ENCODE data around the gene C19orf33.

Gene C19orf33

DNA sequence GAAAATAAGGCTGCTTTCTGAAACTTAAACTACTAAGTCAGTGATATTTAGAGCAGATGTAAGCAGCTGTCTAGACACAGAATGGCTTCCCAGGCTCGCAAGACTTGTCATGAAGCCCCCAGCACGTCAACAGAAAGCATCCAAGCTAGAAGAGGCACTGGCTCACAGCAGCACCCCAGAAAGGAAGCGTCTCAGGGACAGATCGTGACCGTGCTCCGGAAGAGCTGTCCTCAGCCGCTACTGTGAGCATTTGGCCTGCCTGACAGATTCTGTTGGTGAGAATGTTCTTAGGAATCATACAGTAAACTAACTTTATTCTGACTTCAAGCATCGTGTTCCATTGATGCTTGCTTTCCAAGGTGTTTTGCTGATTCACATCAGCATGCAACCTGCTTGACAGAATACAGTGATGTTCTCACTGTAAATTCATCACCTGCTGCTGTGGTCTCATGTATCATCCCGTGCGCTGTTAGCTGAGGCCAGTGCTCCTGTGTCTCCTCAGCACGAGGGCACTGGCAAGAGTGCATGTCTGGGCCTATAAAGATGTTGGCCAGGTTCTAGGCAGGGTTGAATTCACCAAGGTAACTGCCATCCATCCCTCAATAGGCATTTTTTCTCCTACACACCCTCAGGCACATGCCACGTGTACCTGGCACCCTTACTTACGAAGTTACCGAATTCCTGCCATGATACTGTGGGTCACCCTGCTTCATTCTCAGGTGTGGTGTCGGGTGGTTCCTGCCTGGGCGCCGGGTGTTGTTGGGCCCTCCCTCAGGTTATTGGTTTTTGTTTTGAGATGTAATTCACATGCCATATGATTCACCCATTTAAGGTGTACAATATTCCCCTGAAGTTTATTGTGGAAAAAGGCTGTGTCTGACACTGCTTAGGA, 23.8 kb upstream of the C19orf33 start:
- no peak for DNase-seq

DNA sequence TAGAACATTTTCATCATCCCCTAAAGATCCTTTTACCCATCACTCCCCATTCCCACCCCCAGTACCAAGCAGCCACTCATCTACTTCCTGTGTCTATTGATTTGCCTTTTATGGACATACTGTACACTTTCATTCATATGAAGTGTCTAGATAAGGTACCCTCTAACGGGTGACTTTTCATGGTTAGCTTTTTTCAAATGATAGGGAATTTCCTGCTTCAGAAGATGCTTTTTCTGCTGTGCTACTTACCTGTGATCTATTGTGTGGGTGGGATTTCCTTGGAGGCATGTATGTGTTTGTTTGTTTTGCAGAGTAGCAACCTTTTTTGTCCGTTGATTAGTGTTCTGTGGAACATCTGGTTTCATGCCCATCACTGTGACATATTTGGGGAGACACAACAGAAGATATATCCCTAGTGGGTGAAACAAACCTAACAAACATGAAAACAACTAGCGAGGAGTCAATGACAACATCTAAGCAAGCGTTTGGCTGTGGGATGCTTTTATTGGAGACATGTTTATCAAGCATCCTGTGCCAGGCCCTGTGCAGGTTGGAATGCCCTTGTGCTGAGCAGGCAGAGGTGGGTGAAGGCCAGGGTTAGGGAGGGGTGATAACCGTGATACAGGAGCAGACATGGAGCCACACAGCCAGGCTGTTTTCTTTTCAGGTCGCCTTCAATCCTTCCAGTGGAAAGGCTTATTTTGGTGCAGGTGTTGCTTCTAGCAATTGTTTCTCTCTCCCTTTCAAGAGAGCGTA, 22.1 kb upstream of the C19orf33 start:
- DNase-seq, result no peak

DNA sequence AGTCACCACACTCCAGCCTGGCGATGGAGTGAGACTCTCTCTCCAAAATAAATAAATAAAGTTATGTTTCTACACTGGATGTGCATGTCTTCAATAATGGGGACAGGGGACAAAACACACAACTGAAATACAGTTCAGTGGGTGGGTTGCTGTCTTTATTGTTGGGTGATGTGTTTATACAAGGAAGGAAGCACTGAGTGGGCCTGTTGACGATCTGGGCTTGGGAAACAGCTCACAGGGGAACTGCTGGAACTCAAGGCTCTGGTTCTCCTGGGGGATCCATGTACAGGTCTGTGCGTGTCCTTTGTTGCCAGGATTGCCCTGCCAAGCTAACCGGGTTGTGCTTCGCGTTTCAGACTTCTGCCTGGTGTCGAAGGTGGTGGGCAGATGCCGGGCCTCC, 20.8 kb upstream of the C19orf33 start:
- DNase-seq, result peak; percentile 49

DNA sequence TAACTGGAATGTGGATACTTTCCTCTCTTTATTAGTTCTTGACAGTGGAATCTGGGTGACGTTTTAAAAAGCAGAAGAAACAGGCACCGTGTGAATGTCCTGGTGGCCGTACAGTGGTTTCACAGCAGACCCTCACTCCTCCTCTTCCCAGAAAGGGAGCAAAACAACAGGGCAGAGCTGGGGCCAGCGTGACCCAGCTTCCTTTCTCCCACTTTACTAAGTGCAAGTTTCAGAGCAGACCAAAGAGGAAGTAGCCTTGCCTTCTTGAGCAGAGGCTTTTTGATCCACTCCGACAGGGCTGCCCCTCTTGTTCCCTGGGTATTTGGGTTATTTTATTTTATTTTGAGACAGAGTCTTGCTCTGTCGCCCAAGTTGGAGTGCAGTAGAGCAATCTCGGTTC, 19.6 kb upstream of the C19orf33 start:
- DNase-seq, result no peak

DNA sequence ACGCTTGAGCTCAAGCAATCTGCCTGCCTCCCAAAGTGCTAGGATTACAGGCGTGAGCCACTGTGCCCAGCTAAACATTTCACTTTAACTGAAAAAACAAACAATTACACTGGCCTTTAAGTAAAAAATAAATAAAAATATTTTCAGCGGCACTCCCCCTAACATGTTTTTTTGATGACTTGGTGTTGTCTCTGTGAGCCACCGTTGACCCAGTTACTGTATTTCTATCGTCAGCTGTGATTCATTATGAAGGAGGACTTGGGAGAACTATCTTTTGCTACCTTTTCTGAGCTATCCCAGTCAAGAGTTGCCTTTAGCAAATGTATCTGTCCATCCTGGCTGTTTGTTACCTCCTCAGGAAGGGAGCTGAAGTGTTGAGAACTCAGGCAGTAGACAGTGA, 18.5 kb upstream of the C19orf33 start:
- no peak for DNase-seq

DNA sequence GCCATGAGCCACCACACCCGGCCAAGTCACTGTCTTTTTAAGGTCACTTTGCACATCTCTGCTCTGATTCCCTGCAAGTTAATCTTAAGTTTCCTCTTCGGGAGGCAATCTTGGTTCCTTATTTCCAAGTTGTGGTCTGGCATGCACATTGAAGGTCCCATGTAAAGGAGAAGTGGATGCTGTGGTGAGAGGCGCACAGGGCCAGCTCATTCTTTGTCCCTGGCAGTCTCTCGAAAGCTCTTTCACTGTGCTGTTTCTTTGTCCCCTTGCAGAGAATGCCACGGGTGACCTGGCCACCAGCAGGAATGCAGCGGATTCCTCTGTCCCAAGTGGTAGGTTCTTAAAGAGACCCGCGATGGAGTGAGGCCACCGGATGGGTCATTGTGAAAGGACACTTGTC, 16.4 kb upstream of the C19orf33 start:
- DNase-seq, result no peak

DNA sequence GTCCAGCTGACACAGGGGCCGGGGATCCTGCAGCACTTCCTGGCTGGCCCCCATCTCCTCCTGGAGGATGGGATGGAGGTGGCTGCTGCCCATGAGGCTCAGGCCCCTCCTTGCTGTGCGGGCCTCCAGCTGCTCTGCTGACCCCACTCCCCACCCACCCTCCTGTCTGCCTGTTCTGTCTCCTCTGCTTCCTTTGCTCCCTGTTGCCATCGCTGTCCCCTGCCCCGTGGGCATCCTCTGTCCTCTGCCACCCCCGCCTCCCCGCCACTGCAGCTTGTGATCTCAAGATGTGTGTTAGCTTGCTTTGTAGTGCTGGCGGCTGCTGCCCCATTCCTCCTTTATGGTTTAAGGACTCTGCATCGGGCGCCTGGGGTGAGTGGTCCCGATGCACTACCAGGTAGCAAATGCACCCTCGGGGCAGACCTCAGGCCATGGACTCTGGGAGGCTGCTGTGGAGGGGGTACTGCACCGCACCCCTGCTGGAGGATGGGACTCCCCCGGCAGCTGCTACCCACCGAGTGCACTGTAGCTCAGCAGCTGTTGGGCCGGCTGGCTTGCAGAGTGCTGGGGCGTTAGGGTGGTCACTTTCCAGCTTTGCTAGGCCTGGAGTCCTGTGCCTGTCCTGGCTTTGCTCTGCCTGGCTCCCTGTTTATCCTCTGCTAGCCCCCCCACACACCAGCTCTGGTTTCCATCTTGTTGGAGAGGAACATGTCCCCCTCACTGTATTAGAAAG, 15.8 kb upstream of the C19orf33 start:
- DNase-seq, result no peak

DNA sequence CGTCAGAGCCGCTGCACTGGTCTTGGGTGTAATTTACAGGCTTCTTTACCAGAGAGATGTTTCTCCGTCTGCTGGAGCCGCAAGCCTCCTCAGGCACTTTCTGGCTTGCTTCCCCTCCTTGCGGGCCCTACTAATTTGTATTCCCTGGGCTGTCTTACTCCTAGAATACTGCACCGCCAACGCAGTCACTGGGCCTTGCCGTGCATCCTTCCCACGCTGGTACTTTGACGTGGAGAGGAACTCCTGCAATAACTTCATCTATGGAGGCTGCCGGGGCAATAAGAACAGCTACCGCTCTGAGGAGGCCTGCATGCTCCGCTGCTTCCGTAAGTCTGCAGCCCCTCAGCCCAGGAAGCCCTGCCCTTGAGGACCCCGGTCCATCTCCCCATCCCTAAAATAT, 14.1 kb upstream of the C19orf33 start:
- DNase-seq, result no peak

DNA sequence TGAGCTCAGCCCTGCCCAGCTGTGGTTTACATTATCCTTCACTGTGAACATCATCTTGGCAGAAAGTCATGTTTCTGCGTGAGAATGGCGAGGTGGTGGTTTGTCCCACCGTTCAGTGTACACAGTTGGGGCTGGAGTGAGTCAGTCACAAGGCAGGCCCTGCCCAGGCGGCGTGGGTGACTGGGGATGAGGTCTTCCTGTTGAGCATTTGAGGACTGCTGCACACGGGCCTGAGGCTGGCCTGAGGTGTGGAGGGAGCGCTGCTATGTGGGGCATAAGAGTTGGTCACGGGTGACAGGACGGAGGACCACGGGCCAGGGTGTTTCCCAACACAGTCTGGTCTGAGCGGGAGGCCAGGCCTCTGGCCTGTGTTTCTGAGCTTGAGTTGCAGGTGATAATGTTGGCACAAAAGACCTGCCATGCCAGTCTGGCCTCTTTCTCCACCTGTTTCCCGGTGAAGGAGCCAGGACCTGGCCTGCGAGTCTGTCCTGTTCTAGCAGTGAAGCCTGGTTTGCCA, 13.4 kb upstream of the C19orf33 start:
- no peak for DNase-seq

DNA sequence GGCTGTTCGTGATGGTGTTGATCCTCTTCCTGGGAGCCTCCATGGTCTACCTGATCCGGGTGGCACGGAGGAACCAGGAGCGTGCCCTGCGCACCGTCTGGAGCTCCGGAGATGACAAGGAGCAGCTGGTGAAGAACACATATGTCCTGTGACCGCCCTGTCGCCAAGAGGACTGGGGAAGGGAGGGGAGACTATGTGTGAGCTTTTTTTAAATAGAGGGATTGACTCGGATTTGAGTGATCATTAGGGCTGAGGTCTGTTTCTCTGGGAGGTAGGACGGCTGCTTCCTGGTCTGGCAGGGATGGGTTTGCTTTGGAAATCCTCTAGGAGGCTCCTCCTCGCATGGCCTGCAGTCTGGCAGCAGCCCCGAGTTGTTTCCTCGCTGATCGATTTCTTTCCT, 12.2 kb upstream of the C19orf33 start:
- DNase-seq, result no peak

DNA sequence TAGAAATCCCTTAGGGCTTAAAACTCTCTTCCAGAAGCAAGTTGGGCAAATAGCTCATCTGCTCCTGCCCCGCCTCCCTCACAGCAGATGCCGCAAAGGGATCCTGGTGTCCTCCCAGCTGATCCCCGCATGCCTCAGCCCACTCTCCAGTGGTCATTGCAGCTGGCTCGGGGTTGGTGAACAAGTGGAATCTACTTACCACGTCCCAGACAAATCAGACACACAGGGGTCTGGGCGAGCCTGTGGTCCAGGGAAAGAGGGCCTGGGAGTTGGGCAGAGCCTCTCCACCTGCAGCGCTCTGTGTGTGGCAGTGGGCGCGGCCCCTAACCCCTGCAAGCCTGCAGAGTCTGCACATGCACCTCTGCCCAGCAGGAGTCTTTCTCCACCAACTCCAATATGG, 10.8 kb upstream of the C19orf33 start:
- no peak for DNase-seq

DNA sequence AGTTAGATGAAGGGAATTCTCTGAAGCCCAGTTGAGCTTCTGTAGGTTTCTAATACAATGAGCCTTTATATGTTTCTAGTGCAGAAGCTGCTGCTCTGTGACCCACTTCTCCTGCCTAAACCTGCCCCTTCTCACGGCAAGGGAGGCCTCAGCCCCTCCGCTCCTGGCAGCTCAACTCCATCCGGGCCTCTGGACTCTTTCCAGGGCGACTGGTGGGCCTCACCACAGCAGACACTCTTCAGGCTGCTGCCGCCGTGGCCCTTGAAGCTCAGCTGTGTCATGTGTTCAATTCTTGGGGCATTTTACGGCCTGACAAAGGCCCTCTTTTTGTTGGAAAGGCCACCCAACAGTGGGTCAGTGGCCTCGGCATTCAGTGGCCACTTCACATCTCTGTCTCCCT, 10.0 kb upstream of the C19orf33 start:
- no peak for DNase-seq

DNA sequence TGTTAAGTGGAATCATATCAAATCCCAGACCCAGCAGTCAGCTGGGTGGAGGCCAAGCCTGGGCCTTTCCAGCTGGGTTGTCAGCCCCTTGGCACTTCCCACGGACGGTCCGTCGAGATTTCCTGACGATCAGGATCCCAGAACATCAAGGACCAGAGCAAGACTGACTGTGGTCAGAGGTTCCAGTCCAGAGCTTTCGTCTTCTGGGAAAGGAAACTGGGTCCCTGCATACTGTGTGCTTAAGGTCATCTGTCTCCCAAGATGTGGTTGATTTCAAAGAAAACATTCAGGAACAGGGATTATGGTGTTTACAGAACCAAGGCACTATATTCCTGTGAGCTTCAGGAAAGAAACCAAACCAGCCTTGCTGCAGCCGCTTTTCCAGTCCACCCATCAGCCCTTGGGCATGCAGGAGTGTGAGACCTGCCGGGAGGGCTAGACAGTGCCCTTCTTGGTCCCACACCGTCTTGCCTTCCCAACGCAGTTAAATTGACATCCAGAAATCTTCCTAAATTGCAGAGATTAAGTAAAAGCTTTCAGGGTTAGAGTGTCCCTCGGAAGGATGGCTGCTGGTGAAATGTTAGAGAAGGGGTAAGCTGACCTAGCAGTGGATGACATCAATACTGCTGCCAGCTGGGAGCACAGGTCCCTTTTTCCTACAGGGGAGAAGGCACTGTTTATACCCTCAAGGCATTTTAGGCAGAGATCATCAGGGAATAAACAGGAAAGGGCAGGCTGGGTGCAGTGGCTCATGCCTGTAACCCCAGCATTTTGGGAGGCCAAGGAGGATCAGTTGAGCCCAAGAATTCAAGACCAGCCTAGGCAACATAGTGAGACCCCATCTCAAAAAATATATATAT, 5.0 kb upstream of the C19orf33 start:
- DNase-seq, result no peak

DNA sequence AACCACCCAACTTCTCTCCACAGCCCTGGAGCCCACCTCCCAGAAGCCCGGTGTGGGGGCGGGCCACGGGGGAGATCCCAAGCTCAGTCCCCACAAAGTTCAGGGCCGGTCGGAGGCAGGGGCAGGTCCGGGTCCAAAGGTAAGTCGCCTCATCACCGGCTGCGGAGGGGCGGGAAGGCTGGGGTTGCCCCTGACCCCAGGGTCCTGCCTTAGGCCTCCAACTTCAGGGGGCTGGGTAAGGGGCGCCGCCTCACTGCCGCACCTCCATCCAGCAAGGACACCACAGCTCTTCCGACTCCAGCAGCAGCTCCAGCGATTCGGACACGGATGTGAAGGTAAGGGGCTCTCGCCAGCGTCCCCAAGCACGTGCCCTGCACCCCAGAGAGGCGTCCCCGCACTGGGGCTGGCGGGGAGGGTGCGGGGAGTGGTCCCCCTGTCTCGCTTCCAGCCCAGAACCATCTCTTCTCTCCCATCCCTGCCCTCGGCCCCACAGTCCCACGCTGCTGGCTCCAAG, 358 bp downstream of the C19orf33 start:
- DNase-seq, result no peak

DNA sequence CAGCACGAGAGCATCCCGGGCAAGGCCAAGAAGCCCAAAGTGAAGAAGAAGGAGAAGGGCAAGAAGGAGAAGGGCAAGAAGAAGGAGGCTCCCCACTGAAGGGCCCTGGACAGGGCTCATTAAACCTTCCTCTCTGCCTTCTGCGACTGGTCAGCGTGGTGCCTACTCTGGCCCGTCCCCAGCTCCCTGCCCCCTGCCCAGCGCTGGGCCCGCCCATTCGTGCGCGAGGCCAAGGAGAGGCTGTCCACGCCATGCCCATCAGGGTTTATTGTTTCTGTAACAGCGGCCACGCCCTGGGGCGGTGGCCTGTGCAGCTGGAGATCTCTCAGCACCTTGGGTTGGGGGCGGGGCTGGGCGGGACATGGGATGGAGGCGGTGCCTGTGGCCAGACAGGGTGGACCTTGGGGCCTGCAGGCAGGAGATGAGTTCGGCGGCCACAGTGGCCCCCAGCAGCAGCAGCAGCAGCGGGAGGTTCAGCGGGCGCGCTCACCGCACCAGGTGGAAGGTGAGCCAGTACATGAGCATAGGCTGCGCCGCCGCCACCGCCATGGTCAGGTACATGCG, 897 bp downstream of the C19orf33 start:
- no peak for DNase-seq

DNA sequence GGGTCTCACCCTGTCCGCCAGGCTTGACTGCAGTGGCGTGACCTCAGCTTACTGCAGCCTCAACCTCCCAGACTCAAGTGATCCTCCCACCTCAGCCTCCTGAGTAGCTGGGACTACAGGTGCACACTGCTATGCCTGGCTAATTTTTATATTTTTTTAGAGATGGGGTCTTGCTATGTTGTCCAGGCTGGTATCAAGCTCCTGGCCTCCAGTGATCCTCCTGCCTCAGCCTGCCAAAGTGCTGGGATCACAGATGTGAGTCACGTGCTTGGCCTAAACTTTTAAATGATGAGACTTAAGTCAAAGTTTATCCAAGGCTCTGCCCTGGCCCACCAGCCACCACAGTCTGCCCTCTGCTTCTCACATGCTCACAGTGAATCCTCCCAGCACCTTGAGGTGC, 2.2 kb downstream of the C19orf33 start:
- no peak for DNase-seq

DNA sequence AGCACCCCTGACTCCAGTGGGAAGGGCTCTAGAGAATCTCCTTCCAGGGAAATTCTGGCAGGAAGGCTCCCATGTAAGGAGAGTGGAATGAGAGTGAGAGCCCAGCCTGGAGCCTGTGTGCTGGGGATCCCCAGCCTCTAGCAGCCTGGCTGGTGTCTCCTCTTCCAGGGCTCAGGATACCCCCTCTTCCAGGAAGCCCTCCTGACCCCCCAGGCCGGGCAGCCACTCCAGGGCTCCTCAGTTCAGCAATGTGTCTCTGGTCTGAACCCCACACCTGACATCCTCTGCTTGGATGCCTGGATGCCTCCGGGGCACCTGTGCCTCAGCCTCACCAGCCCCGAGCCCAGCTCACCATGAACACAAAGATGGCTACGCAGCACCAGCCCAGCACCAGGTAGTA, 3.0 kb downstream of the C19orf33 start:
- DNase-seq, result no peak

DNA sequence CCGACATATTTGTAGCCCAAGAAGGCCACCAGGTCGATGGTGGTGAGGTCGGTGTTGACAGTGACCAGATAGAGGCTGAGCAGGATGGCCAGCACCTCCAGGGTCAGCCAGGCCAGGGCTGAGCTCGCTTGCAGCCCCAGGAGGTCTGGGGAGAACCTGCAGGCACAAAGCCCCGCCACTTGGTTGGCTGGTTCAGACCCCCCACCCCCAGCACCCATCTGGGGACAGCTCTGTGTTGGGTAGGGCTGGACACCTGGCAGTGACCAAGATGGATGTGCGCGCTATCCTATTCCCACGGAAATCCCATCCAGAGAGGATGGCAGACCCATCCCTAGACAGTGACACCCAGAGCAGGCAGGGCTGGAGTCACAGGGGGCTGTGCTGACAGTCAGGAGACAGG, 3.5 kb downstream of the C19orf33 start:
- DNase-seq, result no peak

DNA sequence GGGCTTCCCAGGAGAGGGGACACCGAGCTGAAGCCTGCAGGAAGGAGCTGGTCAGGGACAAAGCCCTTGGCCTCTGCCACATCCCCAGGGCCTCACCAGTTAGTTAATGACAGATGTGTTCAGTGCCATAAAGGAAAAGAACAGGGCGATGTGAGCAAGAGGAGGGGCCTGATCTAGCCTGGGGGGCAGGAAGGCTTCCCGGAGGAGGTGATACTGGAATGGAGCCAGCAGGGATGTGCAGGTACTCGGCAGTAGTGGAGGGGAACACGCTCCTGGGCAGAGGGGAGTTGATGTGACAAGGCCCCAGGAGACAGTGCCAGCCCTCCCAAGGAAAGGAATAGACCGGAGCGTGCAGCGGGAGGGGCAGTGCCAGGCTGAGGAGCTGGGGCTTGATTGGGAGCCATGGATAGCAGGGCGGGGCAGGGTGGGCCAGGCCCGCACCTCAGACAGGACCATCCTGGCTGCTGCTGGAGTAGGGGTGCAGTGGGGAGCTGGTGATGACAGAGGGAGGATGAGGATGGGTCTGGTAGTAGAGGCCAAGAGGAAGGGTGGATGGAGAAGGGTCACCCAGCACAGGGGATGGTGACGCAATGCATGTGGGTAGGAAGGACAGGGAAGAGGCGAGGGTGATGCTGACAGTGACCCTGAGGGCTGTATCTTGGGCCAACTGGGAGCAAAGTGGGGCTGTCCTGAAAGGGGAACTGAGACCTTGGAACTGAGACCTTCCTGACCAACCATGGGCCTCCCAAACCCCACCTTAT, 4.1 kb downstream of the C19orf33 start:
- no peak for DNase-seq

DNA sequence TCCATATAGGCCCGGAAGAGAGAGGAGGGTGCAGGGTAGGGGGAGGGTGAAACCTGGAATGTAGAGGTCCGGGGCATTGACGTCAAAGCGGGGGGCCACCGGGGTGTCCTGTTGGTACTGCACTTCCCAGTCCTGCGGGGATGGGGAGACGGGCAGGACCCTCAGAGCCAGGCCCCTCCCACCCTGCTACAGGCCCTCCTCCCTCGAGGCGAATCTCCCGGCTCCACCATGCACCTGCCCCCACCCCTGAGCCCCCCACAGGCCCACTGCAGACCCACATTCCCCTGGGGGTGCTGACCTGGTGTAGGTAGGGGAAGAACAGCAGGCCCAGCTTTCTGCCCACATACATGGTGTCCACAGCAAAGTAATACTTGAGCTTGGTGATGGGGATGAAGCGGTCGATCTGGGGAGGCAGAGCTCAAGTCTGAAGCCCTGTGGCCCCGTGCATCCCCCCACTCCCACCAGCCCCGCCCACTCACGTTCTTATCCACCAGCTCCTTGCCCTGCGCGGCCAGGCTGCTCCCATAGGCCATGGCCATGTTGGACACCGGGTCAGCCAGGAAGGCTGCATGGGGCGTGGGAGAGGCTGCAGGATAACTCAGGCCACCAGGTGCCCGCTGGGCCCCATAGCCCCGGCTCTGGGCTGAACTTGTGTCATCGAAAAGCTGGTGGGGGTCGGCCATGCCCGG, 5.0 kb downstream of the C19orf33 start:
- no peak for DNase-seq

Measured in NCI-H2171 (cell line).